Endodermal cell (in vitro differentiated cells): ENCODE results near the gene LRP5. TPM values are rescaled to one million over a fixed set of nuclear protein-coding genes. Genes with fewer than 3 reads are reported as not detected.

Source experiments
- DNase-seq: peaks from one replicate; pipeline ENCODE4 v3.0.0-alpha.2; 2017
- H3K27ac ChIP-seq: 2 replicates; pipeline ENCODE4 v1.5.1; 2013; ENCODE audit warnings: mild to moderate bottlenecking, low read depth, low read length, moderate library complexity
- H3K27me3 ChIP-seq: 2 replicates; pipeline ENCODE4 v1.6.1; 2013; ENCODE audit warnings: mild to moderate bottlenecking, low read length, moderate library complexity; ENCODE audit not compliant: insufficient read depth, control insufficient read depth, poor library complexity, severe bottlenecking
- H3K36me3 ChIP-seq: 2 replicates; pipeline ENCODE4 v1.7.0; 2013; ENCODE audit warnings: mild to moderate bottlenecking, low read length, moderate library complexity; ENCODE audit not compliant: control insufficient read depth, insufficient read depth
- H3K4me1 ChIP-seq: one replicate; pipeline ENCODE4 v1.7.0; 2013; ENCODE audit warnings: low read length; ENCODE audit not compliant: control insufficient read depth, insufficient read depth
- H3K4me3 ChIP-seq: 2 replicates; pipeline ENCODE4 v1.5.1; 2013; ENCODE audit warnings: mild to moderate bottlenecking, low read length, moderate library complexity
- H3K9ac ChIP-seq: 2 replicates; pipeline ENCODE4 v1.6.1; 2013; ENCODE audit warnings: mild to moderate bottlenecking, low read length, moderate library complexity; ENCODE audit not compliant: poor library complexity, severe bottlenecking; ENCODE audit errors: extremely low read depth
- H3K9me3 ChIP-seq: 2 replicates; pipeline ENCODE4 v1.6.1; 2013; ENCODE audit warnings: mild to moderate bottlenecking, low read length, moderate library complexity; ENCODE audit not compliant: control insufficient read depth
- H3K27ac Mint-ChIP-seq: 2 replicates; pipeline ENCODE4 v1.8.0; 2020; ENCODE audit warnings: mixed read lengths
- H3K27me3 Mint-ChIP-seq: 2 replicates; pipeline ENCODE4 v1.8.0; 2021; ENCODE audit warnings: mild to moderate bottlenecking, mixed read lengths; ENCODE audit not compliant: insufficient read depth
- H3K36me3 Mint-ChIP-seq: 2 replicates; pipeline ENCODE4 v1.8.0; 2020; ENCODE audit warnings: low read depth, mixed read lengths
- H3K4me1 Mint-ChIP-seq: 2 replicates; pipeline ENCODE4 v1.8.0; 2020; ENCODE audit warnings: mixed read lengths
- H3K4me3 Mint-ChIP-seq: 2 replicates; pipeline ENCODE4 v1.8.0; 2020; ENCODE audit warnings: mild to moderate bottlenecking, moderate library complexity, mixed read lengths
- H3K9me3 Mint-ChIP-seq: 2 replicates; pipeline ENCODE4 v1.8.0; 2020; ENCODE audit warnings: mild to moderate bottlenecking, mixed read lengths
- CTCF ChIP-seq: fragments of 200-600 bp; sonication (generic); conservative IDR thresholded peaks from 2 replicates; pipeline ENCODE4 v1.5.0; 2021; ENCODE audit warnings: antibody characterized with exemption, mild to moderate bottlenecking
- WGBS, 2 experiments: methylation state at CpG; one replicate each; pipeline versions ENCODE4 v1.1.5 to v1.1.7; 2013; ENCODE audit warnings: missing lambda C conversion rate in 2 of 2, mixed read lengths in 1 of 2; ENCODE audit not compliant: insufficient coverage in 1 of 2, insufficient read length in 1 of 2; 5-methylcytosine and 5-hydroxymethylcytosine counted together
- total RNA-seq, 2 donors: library from RNA; stranded (reverse); fragmentation: NEBNext Ultra II Directional in 1 of 2; extraction: Animal tissue kit (Norgen Biotek cat#: 25700) in 1 of 2; gene quantifications; 2 replicates in 1 of 2; 3 replicates in 1 of 2; pipeline ENCODE4 v1.2.1, GENCODE V29; 2021

Gene LRP5
- total RNA-seq, 2 donors from 2014 or later = 58.2 to 64.1 TPM

- no peaks in the 10 kb centered on the region for H3K27me3 ChIP-seq
These were observed 97.5 kb downstream of the LRP5 start for GRCh38 chr11:68409748-68410344.

GRCh38 chr11:68411501-68411991 is 99.2 kb downstream of the LRP5 start:
- Mint-ChIP-seq H3K27me3 (no peaks in the 10 kb centered on the region), H3K36me3 (peaks cover 62% of the 10 kb centered on the region), H3K4me3 (no peak overlapping the region), H3K27ac (no peak overlapping the region), H3K4me1 (no peaks in the 10 kb centered on the region), H3K9me3 (no peaks in the 10 kb centered on the region)
- no peak for DNase-seq
- H3K4me3 ChIP-seq = no peak overlapping the region
- H3K4me1 ChIP-seq = no peaks in the 10 kb centered on the region
- peaks cover 47% of the 10 kb centered on the region for H3K36me3 ChIP-seq
- no peak overlapping the region for H3K9ac ChIP-seq
- no peak for TF ChIP-seq CTCF
- WGBS, 2 experiments = 94% methylated on average over 8 to 17 of the region's 17 CpGs
- no peak overlapping the region for H3K27ac ChIP-seq
- H3K9me3 ChIP-seq = no peaks in the 10 kb centered on the region
- no peaks in the 10 kb centered on the region for H3K27me3 ChIP-seq

More at GRCh38 chr11:68409748-68410344, 97.5 kb downstream of the LRP5 start:
- Histone ChIP-seq H3K9ac (no peak overlapping the region), H3K4me1 (peaks cover 4% of the 10 kb centered on the region), H3K27ac (no peak overlapping the region), H3K9me3 (no peaks in the 10 kb centered on the region), H3K36me3 (peaks cover 41% of the 10 kb centered on the region), H3K4me3 (no peak overlapping the region)
- WGBS, 2 experiments = 89 to 92% methylated on average over 24 to 30 of the region's 30 CpGs
- no peak overlapping the region for H3K4me3 Mint-ChIP-seq
- no peak overlapping the region for H3K27ac Mint-ChIP-seq
- H3K27me3 Mint-ChIP-seq = no peaks in the 10 kb centered on the region
- peaks cover 61% of the 10 kb centered on the region for H3K36me3 Mint-ChIP-seq
- no peak for TF ChIP-seq CTCF
- no peak for DNase-seq
- peaks cover 14% of the 10 kb centered on the region for H3K4me1 Mint-ChIP-seq
- no peaks in the 10 kb centered on the region for H3K9me3 Mint-ChIP-seq

- Histone ChIP-seq H3K4me1 (no peaks in the 10 kb centered on the region), H3K4me3 (no peak overlapping the region), H3K27ac (no peak overlapping the region), H3K27me3 (no peaks in the 10 kb centered on the region), H3K9me3 (no peaks in the 10 kb centered on the region), H3K9ac (no peak overlapping the region), H3K36me3 (peaks cover 43% of the 10 kb centered on the region)
- no peaks in the 10 kb centered on the region for H3K4me1 Mint-ChIP-seq
- no peak for DNase-seq
- no peak overlapping the region for H3K27ac Mint-ChIP-seq
- H3K9me3 Mint-ChIP-seq = no peaks in the 10 kb centered on the region
- no peak for TF ChIP-seq CTCF
- no peak overlapping the region for H3K4me3 Mint-ChIP-seq
- H3K27me3 Mint-ChIP-seq = no peaks in the 10 kb centered on the region
- H3K36me3 Mint-ChIP-seq = peaks cover 62% of the 10 kb centered on the region
- 94% methylated on average over 19 to 24 of the region's 24 CpGs for WGBS, 2 experiments
These were observed 100.4 kb downstream of the LRP5 start for GRCh38 chr11:68412593-68413475.
